AML-193 (cell line): ENCODE results near the gene EFNA3.

Experiments
- DNase-seq, 2 experiments: peaks; one replicate each; lab custom pipeline; 2025; lab: John Stamatoyannopoulos, UW

The EFNA3 gene

GRCh38 chr1:155083865-155084721 lies 5.5 kb downstream of the EFNA3 start:
- DNase-seq, result peak; percentile 23 to 35

- DNase-seq, result peak; percentile 88 to 93
Measured at GRCh38 chr1:155084722-155085503, 6.3 kb downstream of the EFNA3 start.

GRCh38 chr1:155085504-155086127 lies 7.0 kb downstream of the EFNA3 start:
- no peak for DNase-seq

- peak; percentile 25 to 29 for DNase-seq
Measured at GRCh38 chr1:155086128-155086741, 7.6 kb downstream of the EFNA3 start.

- DNase-seq, result no peak
Measured at GRCh38 chr1:155086856-155087535, 8.4 kb downstream of the EFNA3 start.

GRCh38 chr1:155091071-155092051 lies 12.7 kb downstream of the EFNA3 start:
- peak; percentile 46 to 56 for DNase-seq

- no peak for DNase-seq
Measured at GRCh38 chr1:155092131-155092530, 13.5 kb downstream of the EFNA3 start.

- no peak for DNase-seq
Measured at GRCh38 chr1:155092641-155093040, 14.0 kb downstream of the EFNA3 start.

- DNase-seq, result peak; percentile 49 to 57
Measured at GRCh38 chr1:155093911-155094621, 15.4 kb downstream of the EFNA3 start.

- no peak for DNase-seq
Measured at GRCh38 chr1:155094622-155094948, 15.9 kb downstream of the EFNA3 start.

GRCh38 chr1:155099331-155099730 lies 20.7 kb downstream of the EFNA3 start:
- DNase-seq, result no peak

- DNase-seq, result no peak
Measured at GRCh38 chr1:155103325-155103724, 24.7 kb downstream of the EFNA3 start.

GRCh38 chr1:155104605-155105534 lies 26.2 kb downstream of the EFNA3 start:
- no peak for DNase-seq

GRCh38 chr1:155105604-155106011 lies 27.0 kb downstream of the EFNA3 start:
- DNase-seq, result no peak

- no peak for DNase-seq
Measured at GRCh38 chr1:155106862-155107261, 28.2 kb downstream of the EFNA3 start.

- no peak for DNase-seq
Measured at GRCh38 chr1:155107309-155108264, 28.9 kb downstream of the EFNA3 start.

GRCh38 chr1:155108296-155108695 lies 29.7 kb downstream of the EFNA3 start:
- no peak for DNase-seq

- no peak for DNase-seq
Measured at GRCh38 chr1:155110381-155110780, 31.7 kb downstream of the EFNA3 start.
